ENCODE measurements around the gene ZNF638. TPM values are rescaled to one million over a fixed set of nuclear protein-coding genes. Genes with fewer than 3 reads are reported as not detected.
"Not testable (repeated sequence)": the region's sequence is repeated elsewhere in the genome, so short reads cannot be mapped to it uniquely, and the experiment has no call there.

ZNF638 gene
- polyA plus RNA-seq, 1 donor: 137 TPM

- Histone ChIP-seq H3K4me1 (ENCODE audit: control insufficient read depth, insufficient read depth, low read length) (peaks cover 2% of the 10 kb centered on the region), H3K4me3 (ENCODE audit: low read length) (no peak overlapping the region), H3K36me3 (ENCODE audit: control insufficient read depth, insufficient read depth, low read length) (peaks cover 17% of the 10 kb centered on the region), H3K9me3 (ENCODE audit: control insufficient read depth, low read depth, low read length) (no peaks in the 10 kb centered on the region), H3K27me3 (ENCODE audit: control insufficient read depth, insufficient read depth, low read length) (no peaks in the 10 kb centered on the region), H3K27ac (ENCODE audit: low read length) (no peak overlapping the region)
- no CpG with 5 or more reads among the region's 1 CpG for WGBS (ENCODE audit: insufficient coverage, low lambda C conversion rate)
- no peak for DNase-seq
These were observed 88.4 kb downstream of the ZNF638 start for GRCh38 chr2:71419976-71420375.

- H3K4me1 ChIP-seq (ENCODE audit: control insufficient read depth, insufficient read depth, low read length): peaks cover under 1% of the 10 kb centered on the region
- H3K27ac ChIP-seq (ENCODE audit: low read length): no peak overlapping the region
- H3K27me3 ChIP-seq (ENCODE audit: control insufficient read depth, insufficient read depth, low read length): no peaks in the 10 kb centered on the region
- H3K4me3 ChIP-seq (ENCODE audit: low read length): no peak overlapping the region
- H3K9me3 ChIP-seq (ENCODE audit: control insufficient read depth, low read depth, low read length): no peaks in the 10 kb centered on the region
- no peak for DNase-seq
- WGBS (ENCODE audit: insufficient coverage, low lambda C conversion rate): no CpG with 5 or more reads among the region's 2 CpGs
- H3K36me3 ChIP-seq (ENCODE audit: control insufficient read depth, insufficient read depth, low read length): peaks cover 33% of the 10 kb centered on the region
These were observed 91.2 kb downstream of the ZNF638 start for GRCh38 chr2:71422786-71423185.

- Histone ChIP-seq H3K4me1 (ENCODE audit: control insufficient read depth, insufficient read depth, low read length) (no peaks in the 10 kb centered on the region), H3K4me3 (ENCODE audit: low read length) (no peak overlapping the region), H3K9me3 (ENCODE audit: control insufficient read depth, low read depth, low read length) (no peaks in the 10 kb centered on the region), H3K27ac (ENCODE audit: low read length) (no peak overlapping the region), H3K27me3 (ENCODE audit: control insufficient read depth, insufficient read depth, low read length) (no peaks in the 10 kb centered on the region), H3K36me3 (ENCODE audit: control insufficient read depth, insufficient read depth, low read length) (peaks cover 42% of the 10 kb centered on the region)
- DNase-seq: no peak
- WGBS (ENCODE audit: insufficient coverage, low lambda C conversion rate): 100% methylated on average over 1 of the region's 3 CpGs
These were observed 92.3 kb downstream of the ZNF638 start for GRCh38 chr2:71423817-71424420.

GRCh38 chr2:71426721-71427120 is 95.1 kb downstream of the ZNF638 start:
- no peak for DNase-seq
- Histone ChIP-seq H3K27me3 (ENCODE audit: control insufficient read depth, insufficient read depth, low read length) (no peaks in the 10 kb centered on the region), H3K9me3 (ENCODE audit: control insufficient read depth, low read depth, low read length) (no peaks in the 10 kb centered on the region), H3K4me1 (ENCODE audit: control insufficient read depth, insufficient read depth, low read length) (no peaks in the 10 kb centered on the region), H3K27ac (ENCODE audit: low read length) (no peak overlapping the region), H3K36me3 (ENCODE audit: control insufficient read depth, insufficient read depth, low read length) (peaks cover 56% of the 10 kb centered on the region), H3K4me3 (ENCODE audit: low read length) (no peak overlapping the region)
- 100% methylated on average over 1 of the region's 2 CpGs for WGBS (ENCODE audit: insufficient coverage, low lambda C conversion rate)

- Histone ChIP-seq H3K4me3 (ENCODE audit: low read length) (no peak overlapping the region), H3K36me3 (ENCODE audit: control insufficient read depth, insufficient read depth, low read length) (peaks cover 67% of the 10 kb centered on the region), H3K27ac (ENCODE audit: low read length) (no peak overlapping the region), H3K27me3 (ENCODE audit: control insufficient read depth, insufficient read depth, low read length) (no peaks in the 10 kb centered on the region), H3K4me1 (ENCODE audit: control insufficient read depth, insufficient read depth, low read length) (no peaks in the 10 kb centered on the region), H3K9me3 (ENCODE audit: control insufficient read depth, low read depth, low read length) (no peaks in the 10 kb centered on the region)
- DNase-seq: no peak
- 60% methylated on average over 2 of the region's 3 CpGs for WGBS (ENCODE audit: insufficient coverage, low lambda C conversion rate)
These were observed 97.1 kb downstream of the ZNF638 start for GRCh38 chr2:71428472-71429383.

GRCh38 chr2:71445142-71445541 is 113.6 kb downstream of the ZNF638 start:
- H3K4me3 ChIP-seq (ENCODE audit: low read length); DNase-seq; H3K27me3 ChIP-seq (ENCODE audit: control insufficient read depth, insufficient read depth, low read length); H3K36me3 ChIP-seq (ENCODE audit: control insufficient read depth, insufficient read depth, low read length); H3K27ac ChIP-seq (ENCODE audit: low read length); H3K9me3 ChIP-seq (ENCODE audit: control insufficient read depth, low read depth, low read length); H3K4me1 ChIP-seq (ENCODE audit: control insufficient read depth, insufficient read depth, low read length): not testable (repeated sequence)
- no CpG with 5 or more reads among the region's 5 CpGs for WGBS (ENCODE audit: insufficient coverage, low lambda C conversion rate)

- H3K4me1 ChIP-seq (ENCODE audit: control insufficient read depth, insufficient read depth, low read length): no peaks in the 10 kb centered on the region
- H3K27ac ChIP-seq (ENCODE audit: low read length): no peak overlapping the region
- no CpG with 5 or more reads among the region's 1 CpG for WGBS (ENCODE audit: insufficient coverage, low lambda C conversion rate)
- H3K9me3 ChIP-seq (ENCODE audit: control insufficient read depth, low read depth, low read length): no peaks in the 10 kb centered on the region
- H3K4me3 ChIP-seq (ENCODE audit: low read length): no peak overlapping the region
- peaks cover 13% of the 10 kb centered on the region for H3K27me3 ChIP-seq (ENCODE audit: control insufficient read depth, insufficient read depth, low read length)
- no peak for DNase-seq
- H3K36me3 ChIP-seq (ENCODE audit: control insufficient read depth, insufficient read depth, low read length): no peaks in the 10 kb centered on the region
These were observed 114.9 kb downstream of the ZNF638 start for GRCh38 chr2:71446505-71446904.

- Histone ChIP-seq H3K27ac (ENCODE audit: low read length) (no peak overlapping the region), H3K36me3 (ENCODE audit: control insufficient read depth, insufficient read depth, low read length) (no peaks in the 10 kb centered on the region), H3K4me1 (ENCODE audit: control insufficient read depth, insufficient read depth, low read length) (peaks cover 6% of the 10 kb centered on the region), H3K27me3 (ENCODE audit: control insufficient read depth, insufficient read depth, low read length) (peaks cover 36% of the 10 kb centered on the region), H3K9me3 (ENCODE audit: control insufficient read depth, low read depth, low read length) (peaks cover 4% of the 10 kb centered on the region), H3K4me3 (ENCODE audit: low read length) (no peak overlapping the region)
- 20% methylated on average over 1 of the region's 3 CpGs for WGBS (ENCODE audit: insufficient coverage, low lambda C conversion rate)
- DNase-seq: no peak
These were observed 117.8 kb downstream of the ZNF638 start for GRCh38 chr2:71449343-71449742.

GRCh38 chr2:71451705-71452104 is 120.1 kb downstream of the ZNF638 start:
- H3K4me1 ChIP-seq (ENCODE audit: control insufficient read depth, insufficient read depth, low read length): peaks cover 18% of the 10 kb centered on the region
- peaks cover 52% of the 10 kb centered on the region for H3K27me3 ChIP-seq (ENCODE audit: control insufficient read depth, insufficient read depth, low read length)
- peaks cover 4% of the 10 kb centered on the region for H3K9me3 ChIP-seq (ENCODE audit: control insufficient read depth, low read depth, low read length)
- no CpG with 5 or more reads among the region's 4 CpGs for WGBS (ENCODE audit: insufficient coverage, low lambda C conversion rate)
- no peak overlapping the region for H3K4me3 ChIP-seq (ENCODE audit: low read length)
- no peak for DNase-seq
- no peak overlapping the region for H3K27ac ChIP-seq (ENCODE audit: low read length)
- H3K36me3 ChIP-seq (ENCODE audit: control insufficient read depth, insufficient read depth, low read length): no peaks in the 10 kb centered on the region

GRCh38 chr2:71452565-71452964 is 121.0 kb downstream of the ZNF638 start:
- H3K4me3 ChIP-seq (ENCODE audit: low read length): no peak overlapping the region
- H3K4me1 ChIP-seq (ENCODE audit: control insufficient read depth, insufficient read depth, low read length): peaks cover 18% of the 10 kb centered on the region
- H3K27ac ChIP-seq (ENCODE audit: low read length): no peak overlapping the region

More at GRCh38 chr2:71452565-71452964, 121.0 kb downstream of the ZNF638 start:
- peaks cover 4% of the 10 kb centered on the region for H3K9me3 ChIP-seq (ENCODE audit: control insufficient read depth, low read depth, low read length)
- no peak for DNase-seq
- peaks cover 52% of the 10 kb centered on the region for H3K27me3 ChIP-seq (ENCODE audit: control insufficient read depth, insufficient read depth, low read length)
- no CpG with 5 or more reads among the region's 2 CpGs for WGBS (ENCODE audit: insufficient coverage, low lambda C conversion rate)
- H3K36me3 ChIP-seq (ENCODE audit: control insufficient read depth, insufficient read depth, low read length): no peaks in the 10 kb centered on the region
